Memory B cell (primary cell): Measurements from ENCODE around the gene ITGA3.

Experiments used
- ATAC-seq: fragments of 150-1000 bp; cut with Tn5 transposase; 2 replicates; pipeline ENCODE4 v1.10.0; 2021; ENCODE audit warnings: low read depth, mild to moderate bottlenecking, moderate library complexity
- DNase-seq, 2 donors: peaks; one replicate each; pipeline ENCODE4 v3.0.0; 2022; ENCODE audit warnings: low spot score in 2 of 2
- H3K27ac Mint-ChIP-seq: one replicate; pipeline ENCODE4 v1.8.0; 2022; ENCODE audit warnings: mild to moderate bottlenecking, moderate library complexity, mixed read lengths
- H3K27me3 Mint-ChIP-seq: one replicate; pipeline ENCODE4 v1.8.0; 2022; ENCODE audit warnings: mixed read lengths
- H3K36me3 Mint-ChIP-seq: one replicate; pipeline ENCODE4 v1.8.0; 2022; ENCODE audit warnings: mild to moderate bottlenecking, mixed read lengths
- H3K4me1 Mint-ChIP-seq: one replicate; pipeline ENCODE4 v1.8.0; 2022; ENCODE audit warnings: mixed read lengths
- H3K4me3 Mint-ChIP-seq: one replicate; pipeline ENCODE4 v1.8.0; 2022; ENCODE audit warnings: mild to moderate bottlenecking, moderate library complexity, mixed read lengths
- H3K9me3 Mint-ChIP-seq: one replicate; pipeline ENCODE4 v1.8.0; 2022; ENCODE audit warnings: mixed read lengths

ITGA3 gene

GRCh38 chr17:50079334-50080095 is 23.6 kb downstream of the ITGA3 start:
- Mint-ChIP-seq H3K4me3 (peak overlapping the region; percentile 31), H3K36me3 (peaks cover 3% of the 10 kb centered on the region), H3K27me3 (no peaks in the 10 kb centered on the region), H3K4me1 (peaks cover 24% of the 10 kb centered on the region), H3K27ac (peak overlapping the region; percentile 75), H3K9me3 (no peaks in the 10 kb centered on the region)
- DNase-seq (peak in 1 of 2 donors; percentile 54), ATAC-seq (peak; percentile 71)

GRCh38 chr17:50080096-50080480 is 24.2 kb downstream of the ITGA3 start:
- Mint-ChIP-seq H3K36me3 (peaks cover 3% of the 10 kb centered on the region), H3K9me3 (no peaks in the 10 kb centered on the region), H3K4me3 (no peak overlapping the region), H3K27me3 (no peaks in the 10 kb centered on the region), H3K27ac (peak overlapping the region; percentile 75), H3K4me1 (peaks cover 24% of the 10 kb centered on the region)
- ATAC-seq (no peak), DNase-seq (no peak)

GRCh38 chr17:50080827-50081226 is 24.9 kb downstream of the ITGA3 start:
- no peak for DNase-seq
- Mint-ChIP-seq H3K9me3 (no peaks in the 10 kb centered on the region), H3K27ac (peak overlapping the region; percentile 75), H3K27me3 (no peaks in the 10 kb centered on the region), H3K4me3 (peak overlapping the region; percentile 16), H3K36me3 (peaks cover 3% of the 10 kb centered on the region), H3K4me1 (peaks cover 24% of the 10 kb centered on the region)
- ATAC-seq = peak; percentile 70

- Mint-ChIP-seq H3K9me3 (no peaks in the 10 kb centered on the region), H3K27ac (no peak overlapping the region), H3K36me3 (peaks cover 3% of the 10 kb centered on the region), H3K27me3 (no peaks in the 10 kb centered on the region), H3K4me3 (no peak overlapping the region), H3K4me1 (peaks cover 24% of the 10 kb centered on the region)
- DNase-seq = no peak
- ATAC-seq = no peak
Observed at GRCh38 chr17:50081757-50082156, 25.8 kb downstream of the ITGA3 start.

- Mint-ChIP-seq H3K27me3 (no peaks in the 10 kb centered on the region), H3K36me3 (no peaks in the 10 kb centered on the region), H3K4me1 (no peaks in the 10 kb centered on the region), H3K27ac (no peak overlapping the region), H3K9me3 (no peaks in the 10 kb centered on the region), H3K4me3 (no peak overlapping the region)
- DNase-seq (peak; percentile 72 to 82), ATAC-seq (peak; percentile 95)
Observed at GRCh38 chr17:50087246-50087911, 31.5 kb downstream of the ITGA3 start.

- Mint-ChIP-seq H3K27ac (no peak overlapping the region), H3K27me3 (no peaks in the 10 kb centered on the region), H3K4me3 (no peak overlapping the region), H3K36me3 (no peaks in the 10 kb centered on the region), H3K4me1 (no peaks in the 10 kb centered on the region), H3K9me3 (no peaks in the 10 kb centered on the region)
- ATAC-seq = no peak
- DNase-seq = no peak
Observed at GRCh38 chr17:50087912-50088405, 32.0 kb downstream of the ITGA3 start.

GRCh38 chr17:50088952-50089825 is 33.3 kb downstream of the ITGA3 start:
- no peak for DNase-seq
- no peaks in the 10 kb centered on the region for H3K9me3 Mint-ChIP-seq
- H3K27me3 Mint-ChIP-seq = no peaks in the 10 kb centered on the region
- no peaks in the 10 kb centered on the region for H3K36me3 Mint-ChIP-seq
- no peak overlapping the region for H3K27ac Mint-ChIP-seq
- H3K4me1 Mint-ChIP-seq = no peaks in the 10 kb centered on the region
- no peak for ATAC-seq
- H3K4me3 Mint-ChIP-seq = no peak overlapping the region

- DNase-seq (no peak), ATAC-seq (no peak)
- H3K4me3 Mint-ChIP-seq = no peak overlapping the region
- no peaks in the 10 kb centered on the region for H3K9me3 Mint-ChIP-seq
- no peak overlapping the region for H3K27ac Mint-ChIP-seq
- no peaks in the 10 kb centered on the region for H3K27me3 Mint-ChIP-seq
- peaks cover under 1% of the 10 kb centered on the region for H3K4me1 Mint-ChIP-seq
- H3K36me3 Mint-ChIP-seq = no peaks in the 10 kb centered on the region
Observed at GRCh38 chr17:50090071-50090470, 34.2 kb downstream of the ITGA3 start.

GRCh38 chr17:50090971-50091917 is 35.3 kb downstream of the ITGA3 start:
- Mint-ChIP-seq H3K36me3 (no peaks in the 10 kb centered on the region), H3K4me3 (no peak overlapping the region), H3K27ac (no peak overlapping the region), H3K4me1 (peaks cover 11% of the 10 kb centered on the region), H3K9me3 (no peaks in the 10 kb centered on the region), H3K27me3 (no peaks in the 10 kb centered on the region)
- DNase-seq (no peak), ATAC-seq (no peak)

GRCh38 chr17:50091918-50092285 is 36.0 kb downstream of the ITGA3 start:
- Mint-ChIP-seq H3K4me3 (no peak overlapping the region), H3K9me3 (no peaks in the 10 kb centered on the region), H3K36me3 (no peaks in the 10 kb centered on the region), H3K27me3 (no peaks in the 10 kb centered on the region), H3K27ac (no peak overlapping the region), H3K4me1 (peaks cover 15% of the 10 kb centered on the region)
- ATAC-seq (no peak), DNase-seq (no peak)

GRCh38 chr17:50093246-50093645 is 37.3 kb downstream of the ITGA3 start:
- H3K27me3 Mint-ChIP-seq = no peaks in the 10 kb centered on the region
- no peaks in the 10 kb centered on the region for H3K9me3 Mint-ChIP-seq

GRCh38 chr17:50093807-50094206 is 37.9 kb downstream of the ITGA3 start:
- ATAC-seq (no peak), DNase-seq (no peak)
- Mint-ChIP-seq H3K9me3 (no peaks in the 10 kb centered on the region), H3K4me3 (peak overlapping the region; percentile 92), H3K27me3 (no peaks in the 10 kb centered on the region), H3K27ac (peak overlapping the region; percentile 87), H3K4me1 (peaks cover 17% of the 10 kb centered on the region), H3K36me3 (peaks cover 2% of the 10 kb centered on the region)

More at GRCh38 chr17:50093246-50093645, 37.3 kb downstream of the ITGA3 start:
- no peak overlapping the region for H3K27ac Mint-ChIP-seq
- ATAC-seq (no peak), DNase-seq (no peak)
- H3K4me3 Mint-ChIP-seq = peak overlapping the region; percentile 3
- H3K4me1 Mint-ChIP-seq = peaks cover 15% of the 10 kb centered on the region
- no peaks in the 10 kb centered on the region for H3K36me3 Mint-ChIP-seq

GRCh38 chr17:50094243-50094752 is 38.4 kb downstream of the ITGA3 start:
- H3K9me3 Mint-ChIP-seq = no peaks in the 10 kb centered on the region
- peak; percentile 88 to 95 for DNase-seq
- no peaks in the 10 kb centered on the region for H3K27me3 Mint-ChIP-seq
- peak overlapping the region; percentile 87 for H3K27ac Mint-ChIP-seq
- H3K36me3 Mint-ChIP-seq = peaks cover 2% of the 10 kb centered on the region
- peaks cover 18% of the 10 kb centered on the region for H3K4me1 Mint-ChIP-seq
- peak overlapping the region; percentile 92 for H3K4me3 Mint-ChIP-seq
- peak; percentile 42 for ATAC-seq
